DOHH2 (cell line): ENCODE results near the gene EFNA3.

Experiments
- H3F3A ChIP-seq: fragments of 200-600 bp; sonication (generic), shearing (Covaris generic); 2 replicates; pipeline ENCODE4 v1.6.0; 2016; ENCODE audit warnings: antibody characterized with exemption, mild to moderate bottlenecking; ENCODE audit not compliant: control insufficient read depth, insufficient read depth
- H3K27ac ChIP-seq: fragments of 200-600 bp; sonication (generic); 2 replicates; pipeline ENCODE4 v1.5.1; 2014; ENCODE audit warnings: low read depth, mild to moderate bottlenecking, low read length, moderate library complexity
- H3K27me3 ChIP-seq: fragments of 200-600 bp; sonication (generic); 2 replicates; pipeline ENCODE4 v1.6.1; 2014; ENCODE audit warnings: mild to moderate bottlenecking, low read length, mixed read lengths; ENCODE audit not compliant: control insufficient read depth
- H3K36me3 ChIP-seq: fragments of 200-600 bp; sonication (generic); 2 replicates; pipeline ENCODE4 v1.6.1; 2014; ENCODE audit warnings: mild to moderate bottlenecking, low read length, moderate library complexity, mixed read lengths; ENCODE audit not compliant: control insufficient read depth
- H3K4me1 ChIP-seq: fragments of 200-600 bp; sonication (generic); 2 replicates; pipeline ENCODE4 v1.6.1; 2014; ENCODE audit warnings: mild to moderate bottlenecking, low read length, mixed read lengths; ENCODE audit not compliant: control insufficient read depth
- H3K4me2 ChIP-seq: fragments of 200-600 bp; sonication (generic); 2 replicates; pipeline ENCODE4 v1.6.0; 2014; ENCODE audit warnings: mild to moderate bottlenecking, low read length, moderate library complexity
- H3K4me3 ChIP-seq: fragments of 200-600 bp; sonication (generic); 2 replicates; pipeline ENCODE4 v1.5.1; 2014; ENCODE audit warnings: mild to moderate bottlenecking, low read length, mixed read lengths
- H3K79me2 ChIP-seq: fragments of 200-600 bp; sonication (generic); 2 replicates; pipeline ENCODE4 v1.6.1; 2014; ENCODE audit warnings: mild to moderate bottlenecking, low read length, mixed read lengths; ENCODE audit not compliant: control insufficient read depth
- H3K9me2 ChIP-seq: fragments of 200-600 bp; sonication (generic); replicated peaks from 2 replicates; pipeline ENCODE4 v1.6.1; 2014; ENCODE audit warnings: mild to moderate bottlenecking, low read length, mixed read lengths; ENCODE audit not compliant: control insufficient read depth
- H3K9me3 ChIP-seq: fragments of 200-600 bp; sonication (generic); 2 replicates; pipeline ENCODE4 v1.6.1; 2014; ENCODE audit warnings: antibody characterized with exemption, low read length, mixed read lengths; ENCODE audit not compliant: control insufficient read depth, insufficient read depth
- H4K20me1 ChIP-seq: fragments of 200-600 bp; sonication (generic); 2 replicates; pipeline ENCODE4 v1.6.0; 2014; ENCODE audit warnings: low read depth, mild to moderate bottlenecking, antibody characterized with exemption, low read length, moderate library complexity; ENCODE audit not compliant: control insufficient read depth, insufficient read depth
- CTCF ChIP-seq: fragments of 200-600 bp; sonication (generic); IDR thresholded peaks from one replicate; pipeline ENCODE4 v1.5.1; 2014; ENCODE audit warnings: antibody characterized with exemption, mild to moderate bottlenecking, low read depth, low read length; ENCODE audit not compliant: poor library complexity, severe bottlenecking
- EZH2phosphoT487 ChIP-seq: fragments of 200-600 bp; sonication (generic); IDR thresholded peaks from 2 replicates; pipeline ENCODE4 v1.6.1; 2017; ENCODE audit warnings: borderline replicate concordance, mild to moderate bottlenecking, antibody characterized with exemption, low read length, moderate library complexity, mixed read lengths

EFNA3 gene

GRCh38 chr1:155091071-155092051 lies 12.7 kb downstream of the EFNA3 start:
- TF ChIP-seq CTCF (peak; percentile 97), EZH2phosphoT487 (no peak)
- H3K79me2 ChIP-seq, result no peaks in the 10 kb centered on the region
- H3K9me3 ChIP-seq, result no peaks in the 10 kb centered on the region
- H3K36me3 ChIP-seq, result no peaks in the 10 kb centered on the region
- H3K4me3 ChIP-seq, result no peak overlapping the region
- peaks cover 21% of the 10 kb centered on the region for H3K27me3 ChIP-seq
- H3K27ac ChIP-seq, result no peak overlapping the region
- H3K4me1 ChIP-seq, result peaks cover 22% of the 10 kb centered on the region
- H3F3A ChIP-seq, result peaks cover 8% of the 10 kb centered on the region; the same call in 1 of the 2 replicates
- no peaks in the 10 kb centered on the region for H3K9me2 ChIP-seq
- H3K4me2 ChIP-seq, result peak overlapping the region; percentile 52
- no peaks in the 10 kb centered on the region for H4K20me1 ChIP-seq

GRCh38 chr1:155092131-155092530 lies 13.5 kb downstream of the EFNA3 start:
- H3K9me2 ChIP-seq, result no peaks in the 10 kb centered on the region
- H3K27me3 ChIP-seq, result peaks cover 22% of the 10 kb centered on the region
- H3K4me2 ChIP-seq, result no peak overlapping the region
- H3K36me3 ChIP-seq, result no peaks in the 10 kb centered on the region
- no peaks in the 10 kb centered on the region for H3K9me3 ChIP-seq
- no peaks in the 10 kb centered on the region for H3K79me2 ChIP-seq
- no peak overlapping the region for H3K27ac ChIP-seq
- TF ChIP-seq CTCF, result no peak
- no peak for TF ChIP-seq EZH2phosphoT487
- no peaks in the 10 kb centered on the region for H4K20me1 ChIP-seq
- H3K4me1 ChIP-seq, result peaks cover 14% of the 10 kb centered on the region
- H3K4me3 ChIP-seq, result no peak overlapping the region
- H3F3A ChIP-seq, result peaks cover 8% of the 10 kb centered on the region; the same call in 1 of the 2 replicates

- Histone ChIP-seq H3K9me2 (no peaks in the 10 kb centered on the region), H3K4me2 (no peak overlapping the region), H3K4me3 (no peak overlapping the region), H3K79me2 (no peaks in the 10 kb centered on the region), H3K36me3 (no peaks in the 10 kb centered on the region), H3K27ac (no peak overlapping the region), H4K20me1 (no peaks in the 10 kb centered on the region), H3K27me3 (peaks cover 23% of the 10 kb centered on the region), H3F3A (peaks cover 5% of the 10 kb centered on the region; the same call in 1 of the 2 replicates), H3K4me1 (peaks cover 11% of the 10 kb centered on the region), H3K9me3 (no peaks in the 10 kb centered on the region)
- TF ChIP-seq EZH2phosphoT487, result no peak
- no peak for TF ChIP-seq CTCF
Observed at GRCh38 chr1:155092641-155093040, 14.0 kb downstream of the EFNA3 start.
